Ishikawa (cell line): ENCODE measurements around the gene SPG21.

Experiments used
- CEBPB ChIP-seq: IDR thresholded peaks from 2 replicates; pipeline ENCODE4 v1.6.1; 2012
- EGR1 ChIP-seq: IDR thresholded peaks from 2 replicates; pipeline ENCODE4 v1.6.1; 2012
- EP300 ChIP-seq: IDR thresholded peaks from 2 replicates; pipeline ENCODE4 v1.6.1; 2012; ENCODE audit warnings: borderline replicate concordance
- FOXM1 ChIP-seq: IDR thresholded peaks from 2 replicates; pipeline ENCODE4 v1.6.1; 2012; ENCODE audit warnings: low read depth, borderline replicate concordance
- MAX ChIP-seq: IDR thresholded peaks from 2 replicates; pipeline ENCODE4 v1.6.1; 2012
- NFIC ChIP-seq: IDR thresholded peaks from 2 replicates; pipeline ENCODE4 v1.6.1; 2012
- RAD21 ChIP-seq: IDR thresholded peaks from 2 replicates; pipeline ENCODE4 v1.6.1; 2012; ENCODE audit warnings: low read depth
- REST ChIP-seq: IDR thresholded peaks from 2 replicates; pipeline ENCODE4 v1.6.1; 2012; ENCODE audit warnings: low read depth, mild to moderate bottlenecking
- TAF1 ChIP-seq: IDR thresholded peaks from 2 replicates; pipeline ENCODE4 v1.6.1; 2012; ENCODE audit warnings: low read depth, mild to moderate bottlenecking
- TCF12 ChIP-seq: IDR thresholded peaks from 2 replicates; pipeline ENCODE4 v1.6.1; 2012; ENCODE audit warnings: low read depth
- TEAD4 ChIP-seq: IDR thresholded peaks from 2 replicates; pipeline ENCODE4 v1.6.1; 2012
- USF1 ChIP-seq: IDR thresholded peaks from 2 replicates; pipeline ENCODE4 v1.6.1; 2012
- YY1 ChIP-seq: IDR thresholded peaks from 2 replicates; pipeline ENCODE4 v1.6.1; 2012; ENCODE audit warnings: low read depth

Gene SPG21

GRCh38 chr15:65033659-65034269 lies 44.0 kb upstream of the SPG21 start:
- TF ChIP-seq USF1, result peak; percentile 25; the same call in 1 of the 2 replicates
- no peak for TF ChIP-seq CEBPB
- peak; percentile 68 for TF ChIP-seq RAD21

GRCh38 chr15:65032801-65033537 lies 43.3 kb upstream of the SPG21 start:
- TF ChIP-seq RAD21 (peak; percentile 43), REST (no peak)

- TF ChIP-seq EP300 (0 out of 2 replicates have a peak, but pooled peaks have one; percentile 4), REST (no peak)
Observed at GRCh38 chr15:65029736-65030208, 40.1 kb upstream of the SPG21 start.

- TF ChIP-seq YY1, result peak; percentile 86
- TF ChIP-seq TCF12, result no peak
- no peak for TF ChIP-seq REST
- TF ChIP-seq MAX, result no peak; the same call in 1 of the 2 replicates
- TF ChIP-seq EGR1, result peak; percentile 57
- 0 out of 2 replicates have a peak, but pooled peaks have one; percentile 6 for TF ChIP-seq EP300
- peak; percentile 88 for TF ChIP-seq TAF1
Observed at GRCh38 chr15:65028921-65029735, 39.4 kb upstream of the SPG21 start, which contains the start of gene MTFMT. TSS of gene MTFMT (minus strand) at chr15:65029639. CDS start at chr15:65029613, 26 bp downstream.

GRCh38 chr15:65028338-65028737 lies 38.6 kb upstream of the SPG21 start:
- TF ChIP-seq FOXM1, result no peak
- no peak for TF ChIP-seq EGR1
- no peak for TF ChIP-seq USF1
- TF ChIP-seq TEAD4, result no peak
- no peak for TF ChIP-seq NFIC
